ENCODE measurements around the gene LRRC73.
"Not testable (repeated sequence)": the region's sequence is repeated elsewhere in the genome, so short reads cannot be mapped to it uniquely, and the experiment has no call there.

The LRRC73 gene

GRCh38 chr6:43503443-43503842, 6.7 kb downstream of the LRRC73 start:
- H3K4me3 ChIP-seq (replicated peaks; ENCODE audit: low read depth, low read length) = no peak overlapping the region
- no peak for DNase-seq (ENCODE audit: low read depth)
- TF ChIP-seq, protein P1, sequence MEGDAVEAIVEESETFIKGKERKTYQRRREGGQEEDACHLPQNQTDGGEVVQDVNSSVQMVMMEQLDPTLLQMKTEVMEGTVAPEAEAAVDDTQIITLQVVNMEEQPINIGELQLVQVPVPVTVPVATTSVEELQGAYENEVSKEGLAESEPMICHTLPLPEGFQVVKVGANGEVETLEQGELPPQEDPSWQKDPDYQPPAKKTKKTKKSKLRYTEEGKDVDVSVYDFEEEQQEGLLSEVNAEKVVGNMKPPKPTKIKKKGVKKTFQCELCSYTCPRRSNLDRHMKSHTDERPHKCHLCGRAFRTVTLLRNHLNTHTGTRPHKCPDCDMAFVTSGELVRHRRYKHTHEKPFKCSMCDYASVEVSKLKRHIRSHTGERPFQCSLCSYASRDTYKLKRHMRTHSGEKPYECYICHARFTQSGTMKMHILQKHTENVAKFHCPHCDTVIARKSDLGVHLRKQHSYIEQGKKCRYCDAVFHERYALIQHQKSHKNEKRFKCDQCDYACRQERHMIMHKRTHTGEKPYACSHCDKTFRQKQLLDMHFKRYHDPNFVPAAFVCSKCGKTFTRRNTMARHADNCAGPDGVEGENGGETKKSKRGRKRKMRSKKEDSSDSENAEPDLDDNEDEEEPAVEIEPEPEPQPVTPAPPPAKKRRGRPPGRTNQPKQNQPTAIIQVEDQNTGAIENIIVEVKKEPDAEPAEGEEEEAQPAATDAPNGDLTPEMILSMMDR (IDR thresholded peaks at IDR 0.05; ENCODE audit: low read length, missing control alignments) = no peak

DNA sequence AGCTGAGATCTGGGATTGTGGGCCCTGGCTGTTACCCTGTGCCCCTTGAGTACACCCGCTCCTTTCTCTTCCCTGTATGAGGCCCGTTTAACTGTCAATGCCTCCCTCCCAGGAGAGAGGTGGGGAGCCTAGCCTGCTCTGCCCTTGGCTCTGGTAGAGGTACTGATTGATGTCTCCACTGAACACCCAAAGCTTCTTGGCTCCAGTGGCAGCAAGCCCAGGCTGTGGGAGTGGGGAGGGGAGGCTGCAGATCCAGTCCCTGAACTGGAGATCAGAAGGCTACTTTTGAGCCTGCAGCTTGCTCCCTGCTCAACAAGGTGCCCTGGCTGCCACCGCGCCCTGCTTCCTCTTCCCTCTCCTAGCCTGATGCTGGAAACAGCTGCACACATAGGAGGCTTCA, 7.5 kb downstream of the LRRC73 start:
- no peak for DNase-seq (ENCODE audit: low read depth)
- no peak overlapping the region for H3K4me3 ChIP-seq (replicated peaks; ENCODE audit: low read depth, low read length)
- TF ChIP-seq, protein P1 (IDR thresholded peaks at IDR 0.05; ENCODE audit: low read length, missing control alignments) = no peak

DNA sequence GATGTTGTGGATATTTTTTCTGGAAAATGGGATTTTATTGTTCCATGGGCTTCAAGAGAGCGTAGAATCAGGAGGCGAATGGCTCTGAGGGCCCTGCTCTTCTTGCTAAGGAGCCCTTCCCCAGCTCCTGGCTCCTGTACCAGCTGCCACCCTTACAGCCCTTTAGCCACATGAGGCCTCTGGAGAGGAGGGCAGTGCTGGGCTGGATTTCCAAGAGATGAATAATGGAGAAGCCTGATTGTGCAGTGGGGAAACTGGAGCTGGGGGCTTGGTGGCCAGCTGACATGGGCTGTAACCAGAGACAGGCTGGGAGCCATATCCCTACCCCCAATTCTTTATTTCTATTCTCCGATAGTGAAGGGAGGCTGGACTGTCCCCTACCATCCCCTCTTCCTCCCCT, 9.2 kb downstream of the LRRC73 start:
- H3K4me3 ChIP-seq (replicated peaks; ENCODE audit: low read depth, low read length) = no peak overlapping the region
- no peak for DNase-seq (ENCODE audit: low read depth)
- TF ChIP-seq, protein P1 (IDR thresholded peaks at IDR 0.05; ENCODE audit: low read length, missing control alignments) = no peak

DNA sequence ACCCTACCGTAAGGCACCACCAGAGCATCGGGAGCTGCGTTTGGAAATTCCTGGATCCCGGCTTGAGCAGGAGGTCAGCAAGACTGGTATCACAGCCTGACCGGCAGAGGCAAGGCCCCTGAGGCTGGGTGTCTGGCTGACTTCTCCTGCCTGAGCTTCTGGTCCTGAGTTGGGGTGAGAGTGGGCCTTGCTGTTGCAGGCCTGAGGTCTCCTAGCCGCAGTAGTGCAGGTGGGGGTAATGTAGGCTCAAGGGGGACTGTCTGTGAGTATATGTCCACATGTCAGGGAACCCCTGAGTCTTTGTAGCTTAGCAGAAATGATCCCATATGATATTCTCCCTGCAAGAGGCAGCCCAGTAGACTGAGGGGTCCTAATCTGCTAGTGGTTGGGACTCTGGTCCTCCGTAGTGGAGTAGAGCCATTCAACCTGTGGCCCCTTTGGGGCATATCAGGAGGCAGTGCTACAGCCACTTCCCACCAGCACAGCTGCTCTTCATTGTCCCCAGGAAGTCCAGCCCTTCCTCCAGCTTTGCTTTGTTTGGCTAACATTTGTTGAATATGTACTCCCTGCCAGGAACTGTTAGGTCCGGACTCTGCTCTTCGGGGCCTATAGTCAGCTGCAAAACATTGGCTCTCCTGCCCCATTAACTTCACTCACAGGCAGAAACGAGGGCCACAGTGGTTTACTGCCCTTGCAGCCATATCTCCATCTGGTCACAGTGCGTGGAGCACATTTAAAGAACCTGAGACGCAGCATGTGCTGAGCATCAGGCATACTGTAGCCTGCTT, 10.9 kb downstream of the LRRC73 start:
- H3K4me3 ChIP-seq (replicated peaks; ENCODE audit: low read depth, low read length) = no peak overlapping the region
- TF ChIP-seq, protein P1 (IDR thresholded peaks at IDR 0.05; ENCODE audit: low read length, missing control alignments) = no peak
- DNase-seq (ENCODE audit: low read depth) = no peak

GRCh38 chr6:43498291-43498690, 11.9 kb downstream of the LRRC73 start:
- not testable (repeated sequence) for H3K4me3 ChIP-seq (replicated peaks; ENCODE audit: low read depth, low read length); DNase-seq (ENCODE audit: low read depth)

- no peak overlapping the region for H3K4me3 ChIP-seq (replicated peaks; ENCODE audit: low read depth, low read length)
- no peak for DNase-seq (ENCODE audit: low read depth)
- TF ChIP-seq, protein P1 (IDR thresholded peaks at IDR 0.05; ENCODE audit: low read length, missing control alignments) = no peak
These were observed 12.5 kb downstream of the LRRC73 start for GRCh38 chr6:43497689-43498088.

- no peak overlapping the region for H3K4me3 ChIP-seq (replicated peaks; ENCODE audit: low read depth, low read length)
- DNase-seq (ENCODE audit: low read depth) = no peak
- TF ChIP-seq, protein P1 (IDR thresholded peaks at IDR 0.05; ENCODE audit: low read length, missing control alignments) = no peak
These were observed 13.1 kb downstream of the LRRC73 start for GRCh38 chr6:43497129-43497396.

All from fibroblast of pulmonary artery (primary cell).